Activated naive CD4-positive, alpha-beta T cell treated with anti-CD3 and anti-CD28 coated beads, Interleukin-2, amount 10 ng/mL, durations not matched to agents 7 days and 5 days (primary cell): ENCODE data around the gene GPR50.

Experiments used
- CTCF ChIA-PET: fragments of 350-600 bp; sonication (Branson Sonifier 250); formaldehyde crosslinking; loops from one replicate; lab custom pipeline; 2021; ENCODE audit warnings: antibody characterized with exemption; lab: Charles Lee
- DNase-seq: peaks from one replicate; pipeline ENCODE4 v3.0.0-alpha.2; 2020
- H3K27ac Mint-ChIP-seq: one replicate; pipeline ENCODE4 v1.8.0; 2021; ENCODE audit warnings: mild to moderate bottlenecking, moderate library complexity, mixed read lengths
- H3K27me3 Mint-ChIP-seq: one replicate; pipeline ENCODE4 v1.8.0; 2021; ENCODE audit warnings: mild to moderate bottlenecking, mixed read lengths
- H3K36me3 Mint-ChIP-seq: one replicate; pipeline ENCODE4 v1.8.0; 2021; ENCODE audit warnings: mixed read lengths
- H3K4me1 Mint-ChIP-seq: one replicate; pipeline ENCODE4 v1.8.0; 2021; ENCODE audit warnings: mixed read lengths
- H3K4me3 Mint-ChIP-seq: one replicate; pipeline ENCODE4 v1.8.0; 2021; ENCODE audit warnings: mild to moderate bottlenecking, moderate library complexity, mixed read lengths
- H3K9me3 Mint-ChIP-seq: one replicate; pipeline ENCODE4 v1.8.0; 2021; ENCODE audit warnings: mixed read lengths

Gene GPR50

DNA sequence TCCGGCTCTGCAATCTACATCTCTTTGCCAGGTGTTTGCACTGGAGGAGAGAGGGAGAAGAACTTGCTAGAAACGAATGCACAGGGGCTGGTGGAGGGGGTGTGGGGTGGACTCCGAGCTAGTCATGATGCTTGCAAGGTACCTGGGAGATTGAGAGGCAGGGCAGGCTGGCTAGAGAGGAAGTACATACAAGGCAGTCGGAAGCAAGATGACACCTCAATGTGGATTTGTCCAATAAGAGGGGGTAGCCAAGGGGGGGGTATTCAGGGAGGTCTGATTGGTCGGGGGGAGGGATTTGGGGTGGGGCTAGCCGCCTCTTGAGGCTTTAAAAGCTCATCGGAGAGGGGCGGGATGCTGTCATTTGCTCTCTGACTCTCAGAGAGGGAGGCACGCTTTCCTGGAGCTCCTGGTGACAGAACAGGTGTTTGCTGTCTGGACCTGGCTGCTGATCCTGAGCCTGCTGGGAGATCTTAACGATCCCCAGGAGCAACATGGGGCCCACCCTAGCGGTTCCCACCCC, at the start of gene GPR50:
TSS of gene GPR50 (plus strand) at position 354 of the 520 bp plus-strand sequence. CDS start at position 492, 138 bp downstream.
- H3K9me3 Mint-ChIP-seq, result no peaks in the 10 kb centered on the region
- no peaks in the 10 kb centered on the region for H3K36me3 Mint-ChIP-seq
- no peak within 1 kb of the TSS for H3K4me3 Mint-ChIP-seq
- no peak within 1 kb of the TSS for H3K27ac Mint-ChIP-seq
- DNase-seq, result no peak
- CTCF ChIA-PET, result no interaction called here
- H3K4me1 Mint-ChIP-seq, result peaks cover 5% of the 10 kb centered on the region
- peaks cover 75% of the 10 kb centered on the region for H3K27me3 Mint-ChIP-seq

DNA sequence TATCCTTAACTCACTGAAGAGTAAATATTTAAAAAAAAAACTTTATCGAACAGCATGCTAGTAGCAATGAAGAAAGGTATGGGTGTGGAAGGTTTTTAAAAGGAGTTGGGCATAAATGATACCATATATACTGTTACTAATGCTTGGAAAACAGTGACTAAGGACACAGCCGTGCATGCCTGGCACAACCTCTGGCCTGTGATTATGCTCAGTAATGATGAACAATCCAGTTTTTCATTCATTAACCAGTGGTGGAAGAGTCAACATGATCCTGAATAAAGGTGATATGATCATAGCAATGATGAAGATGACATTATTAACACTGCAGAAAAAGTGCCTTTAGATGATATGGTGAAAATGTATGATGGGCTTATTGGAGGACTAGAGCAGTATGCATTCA, 43.9 kb upstream of the GPR50 start:
- Mint-ChIP-seq H3K4me1 (no peaks in the 10 kb centered on the region), H3K27me3 (no peaks in the 10 kb centered on the region), H3K27ac (no peak overlapping the region), H3K36me3 (no peaks in the 10 kb centered on the region), H3K9me3 (no peaks in the 10 kb centered on the region), H3K4me3 (no peak overlapping the region)
- CTCF ChIA-PET, result no interaction called here
- DNase-seq, result no peak

DNA sequence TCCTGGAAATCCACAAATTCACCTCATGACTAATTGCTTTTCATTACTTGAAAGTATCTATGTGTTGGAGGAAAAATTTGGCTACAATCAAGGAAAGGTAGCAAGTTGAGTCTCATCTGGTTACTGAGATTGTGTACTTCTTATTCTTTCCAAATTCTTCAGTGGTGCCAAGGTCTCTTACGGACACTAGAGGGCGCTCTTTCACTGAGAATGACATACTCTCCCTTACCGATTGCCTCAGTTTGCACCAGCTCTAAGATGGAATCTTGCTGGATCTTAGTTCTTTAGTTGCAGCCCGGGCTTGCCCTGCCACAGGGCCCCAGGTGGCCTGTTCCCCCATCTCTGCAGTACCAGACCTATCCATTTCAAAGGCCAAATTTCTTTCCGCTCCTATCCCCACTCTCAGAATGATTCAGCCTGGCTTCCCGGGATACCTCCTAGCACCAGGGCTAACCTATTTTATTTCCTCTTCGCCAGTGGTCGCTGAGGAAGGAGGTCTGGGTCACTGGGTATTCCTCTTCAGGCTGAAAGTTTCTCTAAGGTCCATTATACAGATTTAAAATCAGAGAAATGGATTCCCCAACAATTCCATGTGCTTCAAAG, 24.6 kb upstream of the GPR50 start:
- Mint-ChIP-seq H3K27ac (no peak overlapping the region), H3K4me1 (no peaks in the 10 kb centered on the region), H3K36me3 (no peaks in the 10 kb centered on the region), H3K9me3 (no peaks in the 10 kb centered on the region), H3K27me3 (peaks cover 3% of the 10 kb centered on the region), H3K4me3 (no peak overlapping the region)
- CTCF ChIA-PET, result interaction anchor here (0.7 to 1.7 kb wide), 4 partner anchors 9 to 600 kb away, joined by 3 to 5 read pairs (median 3); no protein-coding TSS in a partner anchor
- peak; percentile 36 for DNase-seq

DNA sequence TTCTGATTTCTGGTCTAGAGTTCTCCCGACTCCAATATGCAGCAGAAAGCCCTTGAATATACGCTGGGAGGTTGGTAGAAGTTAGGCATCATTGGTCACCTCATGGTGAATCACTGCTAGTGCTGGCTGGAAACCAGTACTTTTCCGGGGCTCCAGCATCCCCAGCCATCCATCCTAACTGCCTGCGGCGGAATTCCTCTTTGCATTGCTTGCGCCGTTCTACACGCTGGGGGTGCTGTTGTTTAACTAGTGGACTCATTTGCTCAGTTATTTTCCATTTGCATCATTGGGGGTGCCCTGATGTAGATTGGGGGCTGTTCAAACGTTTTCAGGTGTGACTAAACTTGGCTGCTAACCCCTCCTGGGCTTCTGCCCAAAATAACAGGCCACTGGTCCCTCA, 23.3 kb upstream of the GPR50 start:
- Mint-ChIP-seq H3K27me3 (peaks cover 3% of the 10 kb centered on the region), H3K9me3 (no peaks in the 10 kb centered on the region), H3K4me3 (no peak overlapping the region), H3K27ac (no peak overlapping the region), H3K4me1 (no peaks in the 10 kb centered on the region), H3K36me3 (no peaks in the 10 kb centered on the region)
- CTCF ChIA-PET, result no interaction called here
- no peak for DNase-seq

DNA sequence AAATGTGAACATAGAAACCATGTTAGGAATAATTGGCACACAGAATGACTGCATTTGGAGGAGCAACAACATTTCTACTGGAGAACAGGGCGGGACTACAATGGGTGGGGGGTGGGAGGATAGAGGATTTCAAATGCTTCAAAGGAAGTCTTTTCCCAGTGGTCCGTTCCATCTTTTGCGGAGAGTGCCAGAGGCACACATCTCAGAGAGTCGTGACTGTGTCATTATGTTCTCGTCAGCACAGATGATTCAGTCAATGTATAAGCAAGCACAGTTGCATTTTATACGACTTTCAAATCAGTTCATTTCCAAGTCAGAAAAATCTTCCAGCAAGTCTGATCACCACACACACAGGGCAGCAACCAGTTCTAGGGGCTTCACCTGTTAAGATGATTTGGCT, 22.7 kb upstream of the GPR50 start:
- DNase-seq, result no peak
- CTCF ChIA-PET, result no interaction called here
- Mint-ChIP-seq H3K4me1 (no peaks in the 10 kb centered on the region), H3K4me3 (no peak overlapping the region), H3K27ac (no peak overlapping the region), H3K9me3 (no peaks in the 10 kb centered on the region), H3K27me3 (peaks cover 3% of the 10 kb centered on the region), H3K36me3 (no peaks in the 10 kb centered on the region)

DNA sequence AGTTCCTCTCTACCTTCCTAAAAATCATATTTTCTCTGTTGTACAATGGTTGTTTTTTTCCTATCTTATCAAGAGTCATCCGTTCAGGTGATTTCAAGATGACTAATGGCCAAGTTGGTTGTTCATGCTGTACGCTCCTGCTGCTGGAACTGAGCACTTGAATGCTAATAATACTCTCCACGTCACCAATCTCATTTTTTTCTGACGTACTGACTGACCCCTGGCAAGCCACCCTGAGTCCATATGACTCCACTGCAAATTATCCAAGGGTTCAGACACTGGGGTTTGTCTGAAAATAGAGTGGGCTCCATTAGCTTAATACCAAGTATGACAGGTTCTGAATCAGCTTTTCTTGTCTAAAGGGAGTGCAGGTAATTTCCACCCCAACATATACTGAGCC, 21.1 kb upstream of the GPR50 start:
- peaks cover 3% of the 10 kb centered on the region for H3K27me3 Mint-ChIP-seq
- DNase-seq, result no peak
- H3K4me1 Mint-ChIP-seq, result no peaks in the 10 kb centered on the region
- no peak overlapping the region for H3K4me3 Mint-ChIP-seq
- H3K36me3 Mint-ChIP-seq, result no peaks in the 10 kb centered on the region
- no peak overlapping the region for H3K27ac Mint-ChIP-seq
- no peaks in the 10 kb centered on the region for H3K9me3 Mint-ChIP-seq
- CTCF ChIA-PET, result no interaction called here

DNA sequence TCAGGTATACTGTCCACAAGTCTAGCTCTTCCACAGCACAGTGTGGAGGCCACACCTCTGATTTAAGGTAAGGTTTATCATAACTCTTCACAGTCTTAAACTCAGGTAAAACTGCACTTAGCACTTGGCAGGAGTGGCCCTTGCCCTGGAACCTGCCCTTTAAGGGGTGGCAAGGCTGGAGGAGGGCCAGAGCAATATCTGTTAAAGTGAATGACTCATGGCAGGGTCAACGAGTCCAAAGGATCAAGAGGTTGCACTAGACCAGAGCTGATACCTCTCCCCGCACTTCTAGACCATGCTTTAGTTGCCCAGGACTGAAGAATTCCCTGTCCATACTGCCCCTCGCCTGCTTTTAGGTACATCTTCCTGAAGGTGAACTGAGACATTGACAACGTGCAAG, 14.7 kb upstream of the GPR50 start:
- CTCF ChIA-PET, result no interaction called here
- no peak overlapping the region for H3K27ac Mint-ChIP-seq
- H3K27me3 Mint-ChIP-seq, result peaks cover 4% of the 10 kb centered on the region
- no peaks in the 10 kb centered on the region for H3K9me3 Mint-ChIP-seq
- H3K4me1 Mint-ChIP-seq, result no peaks in the 10 kb centered on the region
- H3K36me3 Mint-ChIP-seq, result no peaks in the 10 kb centered on the region
- H3K4me3 Mint-ChIP-seq, result no peak overlapping the region
- DNase-seq, result no peak

DNA sequence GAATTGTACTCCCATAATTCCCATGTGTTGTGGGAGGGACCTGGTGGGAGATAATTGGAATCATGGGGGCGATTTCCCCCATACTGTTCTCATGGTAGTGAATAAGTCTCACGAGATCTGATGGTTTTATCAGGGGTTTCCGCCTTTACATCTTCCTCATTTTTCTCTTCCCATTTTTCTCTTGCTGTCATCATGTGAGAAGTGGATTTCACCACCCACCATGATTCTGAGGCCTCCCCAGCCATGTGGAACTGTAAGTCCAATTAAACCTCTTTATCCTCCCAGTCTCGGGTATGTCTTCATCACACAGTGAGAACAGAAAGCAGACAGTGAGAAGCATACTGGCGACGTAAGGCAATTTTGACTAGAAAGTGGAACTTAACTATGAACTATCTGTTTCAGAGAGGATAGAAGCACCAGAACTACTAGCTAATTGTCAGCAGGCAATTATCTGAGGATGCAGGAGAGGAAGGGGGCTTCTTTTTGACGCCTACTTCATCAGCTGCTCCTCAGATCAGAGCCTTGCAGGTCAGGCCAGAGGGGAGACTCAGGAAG, 8.5 kb upstream of the GPR50 start:
- no peak for DNase-seq
- no peaks in the 10 kb centered on the region for H3K4me1 Mint-ChIP-seq
- H3K9me3 Mint-ChIP-seq, result no peaks in the 10 kb centered on the region
- CTCF ChIA-PET, result no interaction called here
- no peak overlapping the region for H3K4me3 Mint-ChIP-seq
- H3K36me3 Mint-ChIP-seq, result no peaks in the 10 kb centered on the region
- H3K27ac Mint-ChIP-seq, result no peak overlapping the region
- H3K27me3 Mint-ChIP-seq, result no peaks in the 10 kb centered on the region

DNA sequence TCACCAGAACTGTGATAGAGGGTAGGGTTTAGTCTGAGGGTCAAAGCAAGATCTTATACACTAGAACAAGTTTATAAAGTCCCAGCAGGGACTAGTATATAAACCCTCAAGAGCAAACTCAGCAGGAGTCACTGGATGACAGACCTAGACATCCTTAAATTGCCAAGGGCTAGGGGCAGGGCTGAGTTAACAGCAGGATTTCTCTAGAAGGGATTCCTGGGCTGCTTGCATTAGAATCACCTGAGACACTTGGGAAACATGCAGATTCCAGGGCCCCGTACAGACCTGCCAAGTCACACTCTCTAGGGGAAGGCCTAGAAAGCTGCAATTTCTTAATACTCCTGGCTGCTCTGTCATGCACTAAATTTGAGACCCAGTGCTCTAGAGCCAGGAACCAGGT, 6.6 kb upstream of the GPR50 start:
- CTCF ChIA-PET, result no interaction called here
- H3K27me3 Mint-ChIP-seq, result peaks cover 10% of the 10 kb centered on the region
- no peak overlapping the region for H3K4me3 Mint-ChIP-seq
- H3K4me1 Mint-ChIP-seq, result no peaks in the 10 kb centered on the region
- no peaks in the 10 kb centered on the region for H3K36me3 Mint-ChIP-seq
- H3K9me3 Mint-ChIP-seq, result no peaks in the 10 kb centered on the region
- no peak for DNase-seq
- no peak overlapping the region for H3K27ac Mint-ChIP-seq

DNA sequence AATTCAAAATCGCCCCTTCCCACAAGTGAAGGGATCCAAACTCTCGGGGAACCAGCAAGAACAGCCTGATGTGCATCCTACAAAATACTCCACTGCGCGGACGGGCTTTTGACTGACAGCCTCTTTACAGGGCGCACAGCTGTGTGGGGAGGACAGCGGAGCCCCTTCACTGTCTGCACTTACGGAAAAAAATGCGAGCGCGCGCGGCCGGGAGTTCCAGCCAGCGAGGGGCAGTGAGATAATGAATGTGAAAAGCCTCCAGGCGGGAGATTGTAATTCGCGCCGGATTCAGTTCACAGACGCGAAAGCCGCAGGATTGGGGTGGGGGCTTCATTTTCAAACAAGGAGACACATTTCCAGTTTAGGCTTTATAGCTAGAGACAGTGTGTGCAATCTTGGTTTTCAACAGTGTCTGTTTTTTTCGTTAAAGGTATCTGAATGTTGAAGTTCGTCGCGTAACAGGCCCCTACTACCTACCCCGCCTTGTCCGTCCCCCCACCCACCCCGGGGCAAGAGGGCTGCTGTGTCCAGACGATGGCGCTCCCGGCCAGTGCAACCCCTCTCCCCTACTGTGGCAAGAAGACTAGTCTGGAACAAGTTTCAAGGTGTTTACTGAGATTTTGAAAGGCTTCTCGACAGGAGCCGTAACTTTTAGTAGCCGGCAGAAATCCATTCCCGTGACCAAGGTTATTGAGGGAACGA, 1.7 kb upstream of the GPR50 start:
- Mint-ChIP-seq H3K27ac (no peak overlapping the region), H3K4me1 (peaks cover 5% of the 10 kb centered on the region), H3K4me3 (no peak overlapping the region), H3K27me3 (peaks cover 60% of the 10 kb centered on the region), H3K9me3 (no peaks in the 10 kb centered on the region), H3K36me3 (no peaks in the 10 kb centered on the region)
- CTCF ChIA-PET, result no interaction called here
- DNase-seq, result no peak

DNA sequence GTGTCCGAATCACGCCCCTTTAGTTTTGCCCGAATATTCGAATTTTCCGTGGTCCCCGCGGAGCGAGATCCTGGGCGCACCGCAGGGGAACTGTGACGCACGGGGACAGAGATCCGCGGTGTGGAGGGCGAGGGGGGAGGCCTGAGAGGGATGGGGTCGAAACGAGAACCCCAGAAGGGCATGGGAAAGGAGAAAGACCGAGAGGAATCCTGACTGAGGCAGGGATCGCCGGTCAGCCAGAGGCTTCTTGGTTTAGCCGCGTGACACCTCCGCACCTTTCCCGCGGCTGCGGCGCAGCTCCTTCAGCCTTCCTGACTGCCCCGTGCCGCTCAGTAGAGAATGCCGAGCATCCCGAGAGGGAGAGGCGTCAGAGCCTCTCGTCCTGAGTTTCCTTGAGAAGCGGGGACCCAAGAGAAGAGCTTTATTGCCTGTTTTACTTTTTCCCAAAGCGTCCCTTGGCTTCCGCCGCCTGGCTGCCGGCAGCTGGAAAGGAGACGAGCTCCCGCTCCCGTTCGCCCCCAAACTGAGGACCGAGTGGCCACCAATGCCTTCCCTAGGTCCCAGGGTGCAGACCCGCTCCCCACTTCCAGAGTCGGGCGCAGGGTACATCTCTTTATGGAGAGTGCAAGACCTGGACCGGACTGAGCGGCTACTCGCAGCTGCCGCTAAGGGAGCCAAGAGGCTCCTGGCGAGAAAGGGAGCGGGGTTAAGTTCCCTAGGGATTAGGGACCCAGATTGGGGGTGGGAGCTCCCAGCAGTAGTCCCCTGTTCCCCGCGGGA, 911 bp upstream of the GPR50 start:
- Mint-ChIP-seq H3K27ac (no peak overlapping the region), H3K4me1 (peaks cover 5% of the 10 kb centered on the region), H3K9me3 (no peaks in the 10 kb centered on the region), H3K27me3 (peaks cover 67% of the 10 kb centered on the region), H3K36me3 (no peaks in the 10 kb centered on the region), H3K4me3 (no peak overlapping the region)
- DNase-seq, result no peak
- CTCF ChIA-PET, result no interaction called here

DNA sequence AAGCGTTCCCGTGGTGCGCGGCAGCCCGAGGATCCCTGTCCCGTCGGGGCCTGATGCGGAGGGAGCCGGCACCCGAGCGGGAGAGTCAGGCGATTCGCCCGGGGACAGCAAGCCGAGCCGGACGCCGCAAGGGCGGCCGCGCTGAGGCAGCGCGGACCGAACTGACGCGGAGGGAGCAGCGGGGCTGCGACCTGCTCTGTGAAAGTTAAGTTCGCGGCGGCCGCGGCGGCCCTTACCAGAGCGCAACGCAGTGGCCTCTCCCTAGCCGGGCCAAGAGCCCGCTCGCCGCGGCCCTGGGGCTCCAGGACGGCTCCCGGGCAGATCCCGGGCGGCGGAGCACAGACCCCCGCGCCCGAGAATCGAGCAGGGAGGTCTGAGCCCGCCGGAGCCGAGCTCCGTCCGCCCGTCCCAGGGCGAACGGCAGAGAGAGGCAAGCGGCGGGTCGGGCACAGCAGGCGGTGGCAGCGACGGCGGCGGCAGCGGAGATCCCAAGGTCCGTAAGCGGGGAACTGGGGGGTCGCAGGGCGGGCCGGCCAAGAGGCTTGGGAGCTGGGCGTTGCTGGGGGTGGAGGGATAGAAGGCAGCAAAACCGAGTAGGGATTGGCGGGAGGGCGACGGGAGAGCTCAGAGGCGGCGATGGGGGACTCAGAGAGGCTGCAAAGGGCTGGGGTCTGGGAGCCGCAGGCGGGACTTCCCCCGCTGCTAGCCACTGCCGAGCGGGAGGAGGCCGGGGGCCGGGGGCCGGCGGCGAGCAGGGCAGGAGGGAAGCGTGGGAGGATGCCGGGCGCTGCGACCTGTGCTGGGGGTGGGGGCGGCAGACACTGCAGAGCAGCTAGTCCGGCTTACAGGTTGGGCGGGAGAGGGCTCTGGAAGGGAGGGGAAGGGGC, 1.0 kb downstream of the GPR50 start:
- H3K4me3 Mint-ChIP-seq, result no peak overlapping the region
- CTCF ChIA-PET, result no interaction called here
- H3K4me1 Mint-ChIP-seq, result peaks cover 5% of the 10 kb centered on the region
- H3K36me3 Mint-ChIP-seq, result no peaks in the 10 kb centered on the region
- peaks cover 83% of the 10 kb centered on the region for H3K27me3 Mint-ChIP-seq
- DNase-seq, result no peak
- no peak overlapping the region for H3K27ac Mint-ChIP-seq
- no peaks in the 10 kb centered on the region for H3K9me3 Mint-ChIP-seq

DNA sequence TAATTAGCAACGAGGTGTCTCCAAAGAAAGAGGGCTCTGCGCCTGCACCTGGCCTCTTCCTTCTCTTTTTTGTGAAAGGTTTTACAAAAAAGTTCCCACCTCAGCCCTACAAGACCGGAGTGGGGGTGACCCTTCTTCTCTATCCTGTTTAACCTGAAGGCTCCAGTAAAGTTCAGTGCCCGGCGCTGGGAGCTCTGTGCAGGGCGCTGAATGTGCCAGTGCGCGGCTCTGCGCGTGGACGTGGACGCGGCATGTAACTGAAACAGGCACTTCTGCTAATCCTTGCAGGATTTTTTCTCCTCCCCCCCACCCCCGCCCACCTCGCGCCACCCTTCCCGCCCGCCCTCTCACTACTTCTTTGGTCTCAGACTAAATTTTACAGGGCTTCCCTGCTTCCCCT, 2.4 kb downstream of the GPR50 start:
- H3K27ac Mint-ChIP-seq, result no peak overlapping the region
- no peak overlapping the region for H3K4me3 Mint-ChIP-seq
- peaks cover 5% of the 10 kb centered on the region for H3K4me1 Mint-ChIP-seq
- no peaks in the 10 kb centered on the region for H3K9me3 Mint-ChIP-seq
- no peak for DNase-seq
- no peaks in the 10 kb centered on the region for H3K36me3 Mint-ChIP-seq
- CTCF ChIA-PET, result no interaction called here
- H3K27me3 Mint-ChIP-seq, result peaks cover 95% of the 10 kb centered on the region

DNA sequence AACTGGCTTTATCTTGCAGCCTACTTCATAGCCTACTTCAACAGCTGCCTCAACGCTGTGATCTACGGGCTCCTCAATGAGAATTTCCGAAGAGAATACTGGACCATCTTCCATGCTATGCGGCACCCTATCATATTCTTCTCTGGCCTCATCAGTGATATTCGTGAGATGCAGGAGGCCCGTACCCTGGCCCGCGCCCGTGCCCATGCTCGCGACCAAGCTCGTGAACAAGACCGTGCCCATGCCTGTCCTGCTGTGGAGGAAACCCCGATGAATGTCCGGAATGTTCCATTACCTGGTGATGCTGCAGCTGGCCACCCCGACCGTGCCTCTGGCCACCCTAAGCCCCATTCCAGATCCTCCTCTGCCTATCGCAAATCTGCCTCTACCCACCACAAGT, 4.0 kb downstream of the GPR50 start:
- H3K9me3 Mint-ChIP-seq, result no peaks in the 10 kb centered on the region
- no peak overlapping the region for H3K4me3 Mint-ChIP-seq
- H3K36me3 Mint-ChIP-seq, result no peaks in the 10 kb centered on the region
- peaks cover 89% of the 10 kb centered on the region for H3K27me3 Mint-ChIP-seq
- H3K27ac Mint-ChIP-seq, result no peak overlapping the region
- CTCF ChIA-PET, result no interaction called here
- no peak for DNase-seq
- peaks cover 5% of the 10 kb centered on the region for H3K4me1 Mint-ChIP-seq
